Cerebellar nuclear complex (tissue), 1 donor: ENCODE measurements around the gene HAGH.
"Not testable (repeated sequence)": the region's sequence is repeated elsewhere in the genome, so short reads cannot be mapped to it uniquely, and the experiment has no call there.

ENCODE experiments used
- DNase-seq, 2 experiments: peaks; one replicate each; lab custom pipeline; 2025; lab: John Stamatoyannopoulos, UW

Gene HAGH

GRCh38 chr16:1810106-1810505, 16.5 kb downstream of the HAGH start:
- no peak for DNase-seq

DNA sequence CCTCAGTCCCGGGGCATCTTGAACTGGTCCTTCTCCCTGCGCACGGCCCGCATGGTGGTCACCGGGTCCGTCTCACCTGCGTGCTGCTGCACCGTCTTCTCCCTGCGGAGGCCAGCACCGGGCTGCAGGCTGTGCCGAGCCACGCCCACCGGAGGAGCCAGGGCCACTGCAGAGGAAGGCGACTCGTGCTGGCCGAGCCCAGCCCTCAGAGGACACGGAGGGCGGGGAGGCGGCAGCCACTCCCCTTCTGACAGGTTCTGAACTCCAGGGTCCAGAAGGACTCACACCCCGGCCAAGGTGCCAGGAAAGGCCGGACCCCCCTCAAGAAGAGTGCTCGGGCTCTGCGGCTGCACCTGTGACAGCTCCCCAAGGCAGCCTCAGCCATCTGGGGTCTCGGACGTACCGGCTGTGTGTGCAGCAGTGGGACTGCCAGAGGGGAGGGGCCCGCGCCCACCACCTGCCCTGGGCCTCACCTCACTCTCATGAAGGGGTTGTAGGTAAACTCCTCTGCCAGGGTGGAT, 17.3 kb downstream of the HAGH start:
- DNase-seq: no peak

DNA sequence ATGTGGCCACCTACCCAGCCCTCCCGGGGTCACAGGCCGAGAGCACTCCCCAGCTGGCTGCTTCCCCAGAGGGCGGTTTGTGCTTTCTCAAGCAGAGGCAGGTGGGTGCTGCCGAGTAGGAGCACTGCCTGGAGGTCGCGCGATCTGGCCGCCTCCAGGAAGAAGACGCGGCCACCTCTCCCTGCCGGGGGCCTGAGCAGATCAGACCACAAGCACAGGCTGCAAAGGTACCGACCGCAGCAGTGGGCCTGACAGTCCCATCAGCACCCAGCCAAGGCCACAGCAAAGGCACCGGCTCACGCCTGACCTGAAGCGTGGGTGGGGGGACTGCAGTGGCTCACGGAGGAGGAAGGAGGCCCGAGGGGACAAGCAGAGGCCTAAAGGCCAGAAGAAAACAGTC, 17.9 kb downstream of the HAGH start:
- no peak for DNase-seq

DNA sequence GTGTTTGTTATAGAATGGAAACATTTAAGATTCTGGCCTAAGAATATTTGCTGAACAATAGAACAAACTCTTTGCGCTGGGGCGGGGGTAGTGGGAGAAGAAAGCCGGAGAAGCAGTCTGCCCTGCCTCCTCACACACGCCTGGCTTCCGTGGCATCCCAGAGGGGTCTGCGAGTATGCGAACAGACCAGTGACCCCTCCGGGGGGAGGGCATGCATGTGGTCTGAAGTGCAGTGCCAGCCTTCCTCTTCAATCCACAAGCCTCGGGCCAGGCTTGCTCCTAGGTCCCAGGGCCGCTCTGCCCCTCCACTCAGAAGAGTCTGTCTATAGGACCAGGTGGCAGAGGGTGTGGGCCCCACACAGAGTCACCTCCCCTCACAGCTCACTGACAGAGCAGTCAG, 19.0 kb downstream of the HAGH start:
- DNase-seq: no peak

GRCh38 chr16:1800701-1801100, 25.9 kb downstream of the HAGH start:
- DNase-seq: no peak

GRCh38 chr16:1799263-1799662, 27.4 kb downstream of the HAGH start:
- not testable (repeated sequence) for DNase-seq

GRCh38 chr16:1794908-1795666, 31.5 kb downstream of the HAGH start:
- DNase-seq: no peak

- DNase-seq: no peak
Measured at GRCh38 chr16:1794221-1794871, 32.3 kb downstream of the HAGH start.

DNA sequence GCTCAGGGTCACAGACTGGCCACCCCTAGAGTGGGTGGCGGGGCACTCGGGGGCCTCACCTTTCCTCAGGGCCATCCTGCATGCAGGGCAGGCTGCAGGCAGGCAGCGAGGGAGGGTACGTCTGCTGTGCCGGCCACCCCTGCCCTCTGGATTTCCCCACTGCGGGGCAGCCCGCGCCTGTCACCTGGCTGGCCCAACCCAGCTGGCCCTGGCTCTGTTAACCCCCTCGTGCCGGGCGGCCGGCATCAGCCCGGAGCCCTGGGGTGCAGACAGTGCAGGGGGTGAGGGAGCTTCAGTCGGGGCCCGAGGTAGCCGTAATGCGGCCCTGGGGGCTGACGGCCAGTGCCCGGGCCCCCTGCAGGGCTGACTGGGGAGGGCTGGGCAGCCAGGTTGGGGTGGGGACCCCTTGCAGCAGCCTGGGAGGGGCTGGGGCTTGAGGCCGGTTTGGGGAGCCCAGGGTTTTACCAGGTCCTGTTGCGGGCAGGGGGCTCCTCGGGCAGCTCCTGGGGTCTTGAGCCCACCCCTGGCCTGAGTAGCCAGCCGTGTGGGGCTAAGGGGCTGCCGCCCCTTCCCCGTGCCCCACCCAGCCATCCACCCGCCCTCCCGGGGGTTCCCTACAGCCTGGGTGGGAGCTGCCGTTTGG, 32.9 kb downstream of the HAGH start, which contains the start of gene IGFALS:
Gene IGFALS, minus strand, starts transcription at position 128 of the 643 bp plus-strand sequence. Its CDS starts 53 bp downstream, at position 75.
- DNase-seq: no peak

DNA sequence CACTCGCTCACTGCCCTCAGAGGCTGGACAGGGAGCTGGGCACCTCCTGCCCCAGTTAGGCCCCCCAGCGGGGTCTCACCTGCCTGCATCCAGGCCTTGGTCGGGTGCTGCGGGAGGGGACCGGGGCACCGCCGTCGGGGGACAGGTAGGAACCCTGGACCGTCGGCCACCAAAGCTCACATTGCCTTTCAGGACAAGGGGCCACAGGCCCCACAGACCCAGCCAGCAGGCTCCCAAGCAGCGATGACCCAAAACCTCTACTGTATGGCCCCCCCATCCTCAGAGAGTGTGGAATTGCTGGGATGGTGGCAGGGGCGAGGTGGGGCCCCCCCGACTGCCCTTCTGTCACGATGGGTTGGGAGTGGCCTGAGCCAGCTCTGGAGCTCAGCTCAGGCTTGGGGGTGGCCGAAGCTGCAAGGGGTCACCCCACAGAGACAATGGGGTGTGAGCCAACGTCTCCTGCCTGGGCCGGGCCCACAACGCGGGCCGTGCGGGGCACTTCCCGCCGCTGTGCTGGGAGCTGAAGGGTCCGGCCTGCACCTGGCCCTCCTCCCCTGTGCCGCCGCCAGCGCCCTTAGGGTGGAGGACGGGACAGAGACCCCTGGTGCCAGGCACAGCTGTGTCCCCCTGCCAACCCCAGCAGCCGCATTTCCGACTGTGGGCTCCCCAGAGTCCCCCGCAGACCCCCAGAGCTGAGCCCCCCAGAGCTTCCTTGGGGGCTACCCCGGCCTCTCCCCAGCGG, 33.6 kb downstream of the HAGH start:
- no peak for DNase-seq

DNA sequence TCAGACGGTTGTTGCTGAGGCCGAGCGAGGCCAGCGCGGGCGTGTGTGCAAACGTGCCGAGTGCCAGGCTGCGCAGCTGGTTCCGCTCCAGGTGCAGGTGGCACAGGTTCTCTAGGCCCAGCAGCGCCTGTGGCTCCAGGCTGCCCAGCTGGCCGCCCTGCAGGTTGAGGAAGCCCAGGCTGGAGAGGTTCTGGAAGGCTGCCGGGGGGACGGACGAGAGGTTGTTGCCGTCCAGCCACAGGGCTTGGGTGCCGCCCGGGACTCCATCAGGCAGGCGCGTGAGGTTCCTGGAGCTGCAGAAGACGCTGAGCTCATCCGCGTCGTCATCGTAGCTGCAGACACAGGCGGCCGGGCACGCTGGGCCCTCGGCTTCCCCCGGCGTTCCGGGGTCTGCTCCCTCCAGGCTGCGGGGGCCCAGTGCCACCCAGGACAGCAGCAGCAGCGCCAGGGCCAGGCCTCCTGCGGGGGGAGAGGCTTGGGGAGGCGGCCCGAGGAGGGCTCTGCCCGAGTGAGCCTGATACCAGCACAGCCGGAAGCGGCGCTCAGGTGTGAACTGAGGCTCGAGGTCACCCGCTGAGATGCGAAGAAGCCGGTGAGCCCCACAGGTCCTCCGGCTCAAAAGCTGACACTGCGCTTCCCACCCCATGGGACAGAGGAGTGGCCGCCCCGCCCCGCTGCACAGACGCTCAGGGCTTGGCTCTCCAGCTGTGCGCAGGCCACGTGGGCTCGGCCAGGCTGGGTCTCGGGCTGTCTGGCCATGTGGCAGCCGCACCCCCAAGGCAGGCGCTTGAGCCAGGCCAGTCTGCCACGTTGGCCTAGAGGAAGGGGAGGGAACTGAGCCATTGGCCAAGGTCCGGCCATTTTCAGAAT, 34.4 kb downstream of the HAGH start:
- DNase-seq: no peak

DNA sequence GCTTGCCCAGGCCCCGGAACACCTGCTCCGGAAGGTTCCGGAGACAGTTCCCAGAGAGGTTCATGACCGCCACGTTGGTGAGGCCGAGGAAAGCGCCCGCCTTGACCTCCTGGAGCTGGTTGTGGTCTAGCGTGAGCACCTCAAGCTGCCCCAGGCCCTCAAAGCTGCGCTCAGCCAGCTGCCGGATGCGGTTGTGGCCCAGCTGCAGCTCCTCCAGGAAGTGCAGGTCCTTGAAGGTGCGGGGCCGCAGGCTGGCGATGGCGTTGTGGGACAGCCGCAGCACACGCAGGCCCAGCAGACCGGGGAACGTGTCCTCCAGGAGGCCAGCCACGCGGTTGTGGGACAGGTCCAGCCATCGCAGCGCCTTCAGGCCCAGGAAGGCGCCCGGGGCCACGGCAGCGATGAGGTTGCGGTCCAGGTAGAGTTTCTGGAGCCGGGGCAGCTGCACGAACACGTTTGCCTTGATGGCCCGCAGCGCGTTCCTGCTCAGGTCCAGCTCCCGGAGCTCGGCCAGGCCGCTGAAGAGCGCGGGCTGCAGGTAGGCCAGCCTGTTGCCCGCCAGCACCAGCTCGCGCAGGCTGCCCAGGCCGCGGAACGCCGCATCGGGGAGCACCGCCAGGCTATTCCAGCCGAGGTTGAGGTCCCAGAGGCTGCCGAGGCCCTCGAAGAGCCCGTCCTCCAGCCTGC, 35.2 kb downstream of the HAGH start:
- no peak for DNase-seq

DNA sequence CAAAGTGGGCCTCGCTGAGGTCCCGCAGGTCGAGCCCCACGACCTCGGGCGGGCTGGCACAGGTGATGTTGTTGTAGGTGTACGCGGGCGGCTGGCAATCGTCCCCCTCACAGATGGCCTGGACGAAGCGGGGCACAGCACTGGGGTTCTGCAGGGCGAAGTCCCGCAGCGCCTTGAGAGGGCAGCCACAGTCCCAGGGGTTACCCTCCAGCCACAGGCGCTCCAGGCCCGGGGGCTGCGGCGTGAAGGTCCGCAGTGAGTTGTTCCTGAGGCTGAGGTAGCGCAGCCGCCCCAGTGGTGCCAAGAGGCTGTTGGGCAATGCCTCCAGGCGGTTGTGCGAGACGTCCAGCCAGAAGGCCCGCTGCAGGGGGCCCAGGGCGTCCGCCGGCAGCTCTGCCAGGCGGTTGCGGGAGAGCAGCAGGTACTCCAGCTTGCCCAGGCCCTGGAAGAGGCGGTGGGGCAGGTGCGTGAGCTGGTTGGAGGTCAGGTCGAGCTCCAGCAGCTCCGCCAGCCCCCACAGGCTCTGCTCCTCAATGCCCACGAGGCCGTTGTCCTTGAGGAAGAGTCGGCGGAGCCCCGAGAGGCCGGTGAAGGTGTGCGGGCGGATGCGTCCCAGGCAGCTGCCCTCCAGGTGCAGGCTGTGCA, 35.9 kb downstream of the HAGH start:
- no peak for DNase-seq

- no peak for DNase-seq
Measured at GRCh38 chr16:1790261-1790610, 36.4 kb downstream of the HAGH start.

DNA sequence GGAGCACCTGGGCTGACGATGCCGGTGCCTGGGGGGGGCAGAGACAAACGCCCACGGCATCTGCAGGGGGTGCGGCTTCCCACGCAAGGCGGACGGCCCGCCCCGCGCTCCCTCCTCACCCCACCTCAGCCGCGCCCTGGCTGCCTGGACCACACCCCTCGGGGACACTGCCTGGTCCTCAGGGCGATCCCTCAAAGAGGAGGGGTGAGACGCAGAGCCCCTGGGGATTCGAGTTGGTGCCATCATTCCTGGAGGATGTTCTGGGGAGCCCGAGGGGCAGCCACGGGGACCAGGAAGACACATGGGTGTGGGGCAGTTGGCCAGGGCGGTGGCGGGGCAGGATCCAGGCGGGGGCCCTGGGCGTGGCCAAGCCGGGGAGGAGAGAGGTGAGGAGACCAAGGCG, 37.0 kb downstream of the HAGH start:
- no peak for DNase-seq

GRCh38 chr16:1788708-1789100, 37.9 kb downstream of the HAGH start:
- no peak for DNase-seq

- DNase-seq: no peak
Measured at GRCh38 chr16:1788095-1788707, 38.4 kb downstream of the HAGH start.

- DNase-seq: no peak
Measured at GRCh38 chr16:1787322-1788094, 39.1 kb downstream of the HAGH start.

DNA sequence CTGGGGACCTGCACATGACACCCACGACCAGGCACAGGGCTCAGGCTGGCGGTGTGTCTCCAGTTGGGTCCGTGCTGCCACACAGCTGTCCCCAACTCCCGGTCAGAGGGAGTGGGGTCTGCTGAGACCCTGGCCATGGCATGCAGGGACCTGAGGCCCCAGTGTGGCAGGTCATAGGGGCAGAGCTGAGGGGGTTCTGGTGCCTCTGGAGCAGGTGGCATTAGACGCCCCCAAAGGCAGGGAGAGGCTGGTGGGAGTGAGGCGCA, 39.6 kb downstream of the HAGH start:
- no peak for DNase-seq
